Peyer's patch (tissue), 4 donors: Measurements from ENCODE around the gene DISP2. TPM values are rescaled to one million over a fixed set of nuclear protein-coding genes. Genes with fewer than 3 reads are reported as not detected.

Experiments used
- DNase-seq, 3 donors: peaks; one replicate each; pipeline ENCODE4 v3.0.0-alpha.2; 2017 to 2019
- H3K27ac ChIP-seq, 4 donors: fragments of 200-600 bp; sonication (generic); one replicate each; pipeline ENCODE4 v1.5.1; 2016 to 2019
- H3K27me3 ChIP-seq, 2 donors: fragments of 200-600 bp; sonication (generic); one replicate each; pipeline ENCODE4 v1.5.1; 2019
- H3K36me3 ChIP-seq, 3 donors: fragments of 200-600 bp; sonication (generic); one replicate each; pipeline ENCODE4 v1.5.1; 2016 to 2019
- H3K4me1 ChIP-seq, 4 donors: fragments of 200-600 bp; sonication (generic); one replicate each; pipeline ENCODE4 v1.5.1; 2016 to 2019
- H3K4me3 ChIP-seq, 4 donors: fragments of 200-600 bp; sonication (generic); 1 replicate in 3 of 4; 2 replicates in 1 of 4; pipeline ENCODE4 v1.5.1; 2016 to 2019; ENCODE audit warnings: mild to moderate bottlenecking in 1 of 4
- H3K9me3 ChIP-seq, 4 donors: fragments of 200-600 bp; sonication (generic); one replicate each; pipeline ENCODE4 v1.5.1; 2016 to 2019; ENCODE audit warnings: mild to moderate bottlenecking in 1 of 4
- CTCF ChIP-seq, 6 experiments: fragments of 450-650 bp in 4 of 6; fragments of 200-600 bp in 2 of 6; sonication (generic) in 1 of 6; IDR thresholded peaks; one replicate each; pipeline ENCODE4 v1.5.1; 2017 to 2019; ENCODE audit warnings: antibody characterized with exemption in 6 of 6, mild to moderate bottlenecking in 3 of 6, moderate library complexity in 1 of 6
- POLR2A ChIP-seq, 2 donors: fragments of 450-650 bp; IDR thresholded peaks; one replicate each; pipeline ENCODE4 v1.5.1; 2017; ENCODE audit warnings: antibody characterized with exemption in 2 of 2, mild to moderate bottlenecking in 2 of 2, moderate library complexity in 2 of 2
- total RNA-seq, 4 donors: library from RNA; depleted of rRNA; stranded (reverse); fragments of >200 nt; gene quantifications; one replicate each; pipeline ENCODE4 v1.1.0, GENCODE V29; 2016

The DISP2 gene
- total RNA-seq, 4 donors from 2014 or later: 1.7 to 27.5 (median 7.4) TPM

DNA sequence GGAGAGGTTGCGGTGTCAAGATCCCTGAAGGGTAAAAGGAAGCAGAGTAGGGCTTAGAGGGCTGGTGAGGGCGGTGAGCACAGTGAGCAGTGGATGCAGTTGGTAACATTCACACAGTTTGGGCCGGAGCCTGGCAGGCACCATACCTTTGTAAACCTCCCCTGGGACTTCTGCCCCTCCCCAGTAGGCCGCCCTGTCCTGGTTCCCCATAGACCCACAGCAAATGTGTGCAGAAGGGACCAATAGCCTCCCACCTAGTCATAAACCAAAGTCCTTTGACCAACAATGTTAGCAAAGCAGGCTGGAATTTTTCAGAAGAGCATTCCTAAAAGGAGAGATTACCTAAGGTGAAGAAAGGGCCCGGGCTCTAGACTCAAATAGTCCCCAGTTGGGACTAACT lies 8.9 kb upstream of the DISP2 start:
- no peaks in the 10 kb centered on the region for H3K9me3 ChIP-seq
- peaks cover 0 to 37% (median 6%) of the 10 kb centered on the region in 4 donors for H3K4me1 ChIP-seq
- no peak for TF ChIP-seq CTCF (IDR thresholded peaks at IDR 0.05)
- peak; percentile 27 to 79 for TF ChIP-seq POLR2A (IDR thresholded peaks at IDR 0.05)
- H3K27ac ChIP-seq: peak overlapping the region in 3 of 4 donors; percentile 89 to 99 (median 96)
- H3K4me3 ChIP-seq: peak overlapping the region in 2 of 4 donors; percentile 17 to 67
- peak in 2 of 3 donors; percentile 76 to 78 for DNase-seq
- no peaks in the 10 kb centered on the region for H3K27me3 ChIP-seq
- H3K36me3 ChIP-seq: peaks cover 0 to 14% (median 0%) of the 10 kb centered on the region in 3 donors

DNA sequence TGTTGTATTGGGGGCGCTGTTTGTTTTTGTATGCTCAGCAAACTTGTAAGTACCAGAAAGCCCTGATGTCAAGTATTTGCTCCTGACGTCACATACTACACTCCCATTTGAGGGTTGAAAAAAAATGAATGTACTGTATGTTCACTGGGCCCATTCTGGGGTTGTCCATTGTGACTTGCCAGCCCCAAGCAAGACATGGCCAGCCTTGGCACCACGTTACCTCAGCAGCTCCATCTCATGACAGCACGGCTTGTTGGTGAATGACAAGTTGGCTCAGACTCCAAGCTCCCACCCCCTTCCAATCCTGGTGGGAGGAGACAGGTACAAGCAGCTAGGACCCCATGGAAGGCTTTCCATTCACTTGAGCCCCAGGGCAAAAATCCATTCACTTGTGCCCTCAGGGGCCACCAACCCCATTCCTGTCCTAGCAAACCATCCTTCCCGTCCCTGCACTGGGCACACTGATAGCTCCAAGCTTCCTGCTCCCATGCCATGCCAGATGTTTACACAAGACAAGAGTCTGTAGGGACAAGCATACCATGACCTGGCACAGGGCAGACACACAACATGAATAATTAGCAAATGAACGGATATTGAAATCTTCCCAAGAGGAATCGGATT lies 5.6 kb upstream of the DISP2 start:
- Histone ChIP-seq H3K27me3 (no peaks in the 10 kb centered on the region), H3K9me3 (no peaks in the 10 kb centered on the region), H3K36me3 (peaks cover 0 to 32% (median 0%) of the 10 kb centered on the region in 3 donors), H3K4me1 (peaks cover 0 to 18% (median 3%) of the 10 kb centered on the region in 4 donors), H3K27ac (peak overlapping the region in 3 of 4 donors; percentile 84 to 99 (median 96)), H3K4me3 (peak overlapping the region in 3 of 4 donors; percentile 42 to 67 (median 63))
- peak in 1 of 3 donors; percentile 61 for DNase-seq
- TF ChIP-seq POLR2A (IDR thresholded peaks at IDR 0.05): peak in 1 of 2 donors; percentile 22
- TF ChIP-seq CTCF (IDR thresholded peaks at IDR 0.05): no peak

DNA sequence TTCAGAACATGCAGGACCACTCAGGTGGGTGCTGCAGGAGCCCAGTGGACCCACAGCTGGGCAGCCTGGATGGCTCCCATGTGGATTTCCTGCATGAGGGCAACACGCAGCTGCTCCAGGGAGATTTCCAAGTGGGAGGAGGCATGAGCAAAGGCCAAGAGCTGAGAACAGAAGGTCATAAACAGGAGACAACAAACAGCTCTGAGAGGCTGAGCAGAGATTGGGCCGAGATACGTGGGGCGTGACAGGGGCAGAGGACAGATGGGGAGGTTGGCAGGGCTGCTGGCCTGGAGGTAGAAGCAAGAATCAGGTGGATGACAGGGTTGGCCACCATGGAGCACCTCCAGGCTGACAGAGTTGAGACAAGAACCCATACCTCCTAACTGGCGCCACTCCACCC lies 4.3 kb upstream of the DISP2 start:
- TF ChIP-seq CTCF (IDR thresholded peaks at IDR 0.05) (no peak), POLR2A (IDR thresholded peaks at IDR 0.05) (peak; percentile 80 to 91)
- H3K4me3 ChIP-seq: peak overlapping the region in 2 of 4 donors; percentile 63 to 67
- peak overlapping the region in 3 of 4 donors; percentile 84 to 99 (median 96) for H3K27ac ChIP-seq
- peaks cover under 1 to 21% (median 4%) of the 10 kb centered on the region in 4 donors for H3K4me1 ChIP-seq
- DNase-seq: peak in 2 of 3 donors; percentile 88 to 90
- H3K27me3 ChIP-seq: no peaks in the 10 kb centered on the region
- no peaks in the 10 kb centered on the region for H3K9me3 ChIP-seq
- peaks cover 0 to 32% (median 0%) of the 10 kb centered on the region in 3 donors for H3K36me3 ChIP-seq

DNA sequence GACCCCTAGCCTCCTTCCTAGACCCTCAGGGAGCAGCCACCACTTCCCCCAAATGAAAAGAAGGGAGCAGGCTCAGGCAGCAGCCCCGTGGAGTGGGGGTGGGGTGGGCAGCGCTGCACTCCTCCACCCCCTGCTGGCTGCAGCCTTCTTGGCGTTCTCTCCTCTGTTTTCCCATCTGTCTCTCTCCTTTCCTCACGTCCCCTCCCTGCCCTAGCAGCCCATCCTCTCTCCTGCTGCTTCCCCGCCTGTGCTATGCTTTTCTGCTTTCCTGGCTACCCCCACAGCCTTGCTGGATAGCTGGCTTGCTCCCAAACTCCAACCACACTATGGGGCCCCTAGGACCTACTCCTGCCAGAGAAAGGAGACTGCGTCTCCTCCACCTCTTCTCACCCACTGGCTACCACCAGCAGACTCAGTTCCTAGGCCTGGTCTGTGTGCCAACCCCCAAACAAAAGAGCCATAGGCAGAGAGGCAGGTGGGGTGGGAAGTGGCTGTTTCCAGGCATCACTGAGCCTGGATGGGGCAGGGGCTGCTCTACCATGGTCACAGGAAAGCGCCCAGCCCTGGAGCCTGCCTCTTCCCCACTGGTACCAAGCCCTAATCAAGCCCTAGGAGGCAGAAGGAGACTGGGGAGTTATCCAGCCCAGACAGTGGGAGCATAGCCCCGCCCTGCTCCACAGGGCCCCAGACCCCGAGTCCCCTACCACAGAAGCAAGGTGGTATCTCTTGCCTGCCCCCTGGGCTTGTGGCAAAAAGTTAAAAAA lies 3.4 kb upstream of the DISP2 start:
- H3K27ac ChIP-seq: peak overlapping the region in 3 of 4 donors; percentile 8 to 99 (median 96)
- peak in 1 of 3 donors; percentile 53 for DNase-seq
- no peaks in the 10 kb centered on the region for H3K27me3 ChIP-seq
- no peaks in the 10 kb centered on the region for H3K9me3 ChIP-seq
- peaks cover 0 to 32% (median 0%) of the 10 kb centered on the region in 3 donors for H3K36me3 ChIP-seq
- no peak for TF ChIP-seq POLR2A (IDR thresholded peaks at IDR 0.05)
- peak in 3 of 6 experiments; percentile 25 to 39 (median 38) for TF ChIP-seq CTCF (IDR thresholded peaks at IDR 0.05)
- H3K4me3 ChIP-seq: peak overlapping the region in 2 of 4 donors; percentile 63 to 67
- H3K4me1 ChIP-seq: peaks cover 0 to 23% (median 4%) of the 10 kb centered on the region in 4 donors

DNA sequence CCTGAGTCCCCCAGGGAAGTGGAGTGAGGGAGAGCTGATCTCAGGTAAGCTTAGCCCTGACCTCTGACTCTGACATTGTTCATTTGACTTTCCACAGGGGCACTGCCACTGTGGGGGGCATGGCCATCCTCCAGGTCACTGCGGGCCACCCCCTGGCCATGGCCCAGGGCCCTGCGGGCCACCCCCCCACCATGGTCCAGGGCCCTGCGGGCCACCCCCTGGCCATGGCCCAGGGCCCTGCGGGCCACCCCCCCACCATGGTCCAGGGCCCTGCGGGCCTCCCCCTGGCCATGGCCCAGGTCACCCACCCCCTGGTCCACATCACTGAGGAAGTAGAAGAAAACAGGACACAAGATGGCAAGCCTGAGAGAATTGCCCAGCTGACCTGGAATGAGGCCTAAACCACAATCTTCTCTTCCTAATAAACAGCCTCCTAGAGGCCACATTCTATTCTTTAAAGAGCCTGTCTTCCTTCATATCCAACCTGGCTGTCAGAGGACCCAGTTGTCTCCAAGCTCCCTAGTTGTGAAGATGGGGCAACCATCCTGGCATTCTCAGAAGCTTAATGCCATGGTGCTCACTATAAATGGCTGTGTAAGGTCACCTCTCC lies 1.9 kb upstream of the DISP2 start:
- Histone ChIP-seq H3K36me3 (peaks cover 0 to 32% (median 0%) of the 10 kb centered on the region in 3 donors), H3K9me3 (no peaks in the 10 kb centered on the region), H3K27me3 (no peaks in the 10 kb centered on the region), H3K4me3 (peak overlapping the region in 1 of 4 donors; percentile 67), H3K27ac (peak overlapping the region in 2 of 4 donors; percentile 96 to 99), H3K4me1 (peaks cover 0 to 18% (median 4%) of the 10 kb centered on the region in 4 donors)
- no peak for DNase-seq
- no peak for TF ChIP-seq POLR2A (IDR thresholded peaks at IDR 0.05)
- TF ChIP-seq CTCF (IDR thresholded peaks at IDR 0.05): no peak
